Measurements from ENCODE around the gene CAMKV. TPM values are rescaled to one million over a fixed set of nuclear protein-coding genes. Genes with fewer than 3 reads are reported as not detected.

Gene CAMKV
- total and polyA plus RNA-seq, 10 of the 15 experiments (the other 5 are each of a cell fraction or from before 2014, with no cell fraction given), result 0.06 to 0.20 TPM; not detected in 8

- in situ Hi-C loops (cut with MboI), result no loop called here
- H3K36me3 ChIP-seq (ENCODE audit: control insufficient read depth in 2 of 2, insufficient read depth in 2 of 2, low read length in 1 of 2), result no peaks in the 10 kb centered on the region
- DNase-seq (ENCODE audit: low read depth, low spot score), result no peak
- no peak overlapping the region for H3K9ac ChIP-seq (ENCODE audit: control insufficient read depth, insufficient read depth, low read length)
- no peak overlapping the region for H3K4me3 ChIP-seq
- FAIRE-seq, result no peak
- no peak for ATAC-seq
- BruUV-seq (replicated peaks), result no TSS peak
- no peaks in the 10 kb centered on the region for H3K9me3 ChIP-seq (replicated peaks; ENCODE audit: control insufficient read depth, insufficient read depth, low read length)
- SMC1A ChIA-PET (ENCODE audit: uncharacterized antibody, unreplicated experiment), result interaction anchor here (0.9 kb wide), 1 partner anchor 29 kb away, joined by 3 read pairs; no protein-coding TSS in a partner anchor
- H3K4me1 ChIP-seq (ENCODE audit: control insufficient read depth, insufficient read depth, low read length), result no peaks in the 10 kb centered on the region
- intact Hi-C loops (cut with micrococcal nuclease; ENCODE audit: unreplicated experiment), result no loop called here
- POLR2A ChIA-PET, result interaction anchor here (0.5 to 0.7 kb wide), 3 partner anchors 79 to 1160 kb away, joined by 3 to 6 read pairs (median 3); no protein-coding TSS in a partner anchor
- H3K79me2 ChIP-seq (ENCODE audit: control insufficient read depth, insufficient read depth, low read length), result no peaks in the 10 kb centered on the region
- H2AFZ ChIP-seq (ENCODE audit: control insufficient read depth, low read depth, low read length), result no peak overlapping the region
- 96% methylated on average over 2 of the region's 2 CpGs for WGBS (ENCODE audit: insufficient coverage, insufficient replicate concordance, low lambda C conversion rate, missing lambda C conversion rate)
- no peak overlapping the region for H3K27ac ChIP-seq (ENCODE audit: control insufficient read depth, insufficient read depth)
- no peaks in the 10 kb centered on the region for H4K20me1 ChIP-seq (ENCODE audit: control insufficient read depth, insufficient read depth)
- TF ChIP-seq TCF12 (IDR thresholded peaks at IDR 0.05; ENCODE audit: low read depth, low read length) (no peak), CEBPZ (IDR thresholded peaks at IDR 0.05; ENCODE audit: low read depth, low read length) (no peak), MXI1 (IDR thresholded peaks at IDR 0.05; ENCODE audit: low read depth, low read length) (no peak), E2F4 (IDR thresholded peaks at IDR 0.05; ENCODE audit: low read depth, low read length) (no peak), MYB (IDR thresholded peaks at IDR 0.05; ENCODE audit: borderline replicate concordance, low read depth, low read length) (no peak), MLLT1 (IDR thresholded peaks at IDR 0.05) (no peak), RUNX3 (IDR thresholded peaks at IDR 0.05; ENCODE audit: low read length) (no peak), GABPA (IDR thresholded peaks at IDR 0.05; ENCODE audit: low read depth) (no peak), HDAC6 (IDR thresholded peaks at IDR 0.05; ENCODE audit: unreplicated experiment) (no peak), BRCA1 (IDR thresholded peaks at IDR 0.05; ENCODE audit: low read depth, low read length) (no peak), POLR2A (IDR thresholded peaks at IDR 0.05; ENCODE audit: low read depth, low read length) (no peak), SMAD5 (IDR thresholded peaks at IDR 0.05; ENCODE audit: low read depth) (no peak), TCF3 (IDR thresholded peaks at IDR 0.05; ENCODE audit: borderline replicate concordance, insufficient read depth, low read depth, low read length) (no peak), ZNF622 (IDR thresholded peaks at IDR 0.05) (no peak), ESRRA (IDR thresholded peaks at IDR 0.05; ENCODE audit: low read length) (no peak), PAX5 (IDR thresholded peaks at IDR 0.05; ENCODE audit: borderline replicate concordance, low read depth, low read length) (no peak), PRDM15 (CRISPR knock-in tag; IDR thresholded peaks at IDR 0.05) (no peak)
- RAD21 ChIA-PET (ENCODE audit: unreplicated experiment), result interaction anchor here (0.7 kb wide), 1 partner anchor 30 kb away, joined by 4 read pairs; no protein-coding TSS in a partner anchor
- H3K27me3 ChIP-seq (replicated peaks in 1 of 2; ENCODE audit: control insufficient read depth in 2 of 2, insufficient read depth in 2 of 2, low read length in 1 of 2), result peaks cover 0 to 2% of the 10 kb centered on the region in 2 experiments; a peak in 2 of 4 replicates
- no peak overlapping the region for H3K4me2 ChIP-seq (ENCODE audit: control insufficient read depth, insufficient read depth)
- CTCF ChIA-PET, result no interaction called here
These were observed 8.0 kb upstream of the CAMKV start for GRCh38 chr3:49877716-49878115.

All from GM12878 (cell line).